Keratinocyte (primary cell): Measurements from ENCODE around the gene SPATA6. TPM values are rescaled to one million over a fixed set of nuclear protein-coding genes. Genes with fewer than 3 reads are reported as not detected.

Experiments
- DNase-seq: peaks from one replicate; pipeline ENCODE4 v3.0.0-alpha.2; 2011; ENCODE audit warnings: low read depth, missing footprints, low spot score
- FAIRE-seq: peaks from 2 replicates; lab custom pipeline; 2011; peaks lifted over from hg19 to GRCh38; lab: Jason Lieb, UNC
- H2AFZ ChIP-seq: 2 replicates; pipeline ENCODE4 v1.6.0; 2012; ENCODE audit warnings: low read length, control low read depth, inconsistent platforms; ENCODE audit not compliant: control insufficient read depth
- H3K27ac ChIP-seq: 2 replicates; pipeline ENCODE4 v1.5.1; 2011; ENCODE audit warnings: low read length; ENCODE audit not compliant: control insufficient read depth, insufficient read depth
- H3K27me3 ChIP-seq: 3 replicates; pipeline ENCODE4 v1.6.0; 2011; ENCODE audit warnings: low read length; ENCODE audit not compliant: control insufficient read depth, insufficient read depth; ENCODE audit errors: extremely low read depth
- H3K36me3 ChIP-seq, 2 experiments: 2 replicates in 1 of 2; 3 replicates in 1 of 2; pipeline ENCODE4 v1.5.1; 2011; ENCODE audit warnings: low read length in 2 of 2, mild to moderate bottlenecking in 1 of 2; ENCODE audit not compliant: control insufficient read depth in 2 of 2, insufficient read depth in 2 of 2; ENCODE audit errors: extremely low read depth in 1 of 2
- H3K4me1 ChIP-seq: 3 replicates; pipeline ENCODE4 v1.5.1; 2011; ENCODE audit warnings: low read length; ENCODE audit not compliant: control insufficient read depth, insufficient read depth; ENCODE audit errors: extremely low read depth
- H3K4me2 ChIP-seq: 3 replicates; pipeline ENCODE4 v1.6.0; 2011; ENCODE audit warnings: low read depth, low read length; ENCODE audit not compliant: control insufficient read depth, insufficient read depth; ENCODE audit errors: extremely low read depth
- H3K4me3 ChIP-seq, 3 experiments: fragments of 200-600 bp in 1 of 3; sonication (generic) in 1 of 3; 2 replicates in 2 of 3; 3 replicates in 1 of 3; pipeline ENCODE4 v1.5.1; 2011 to 2016; ENCODE audit warnings: low read length in 3 of 3, mild to moderate bottlenecking in 3 of 3, control low read depth in 2 of 3, inconsistent platforms in 1 of 3, low read depth in 1 of 3, mixed read lengths in 1 of 3, mixed run types in 1 of 3, moderate library complexity in 1 of 3; ENCODE audit not compliant: control insufficient read depth in 2 of 3, insufficient read depth in 2 of 3; ENCODE audit errors: extremely low read depth in 1 of 3
- H3K79me2 ChIP-seq: 2 replicates; pipeline ENCODE4 v1.6.0; 2012; ENCODE audit warnings: low read length; ENCODE audit not compliant: control insufficient read depth, insufficient read depth
- H3K9ac ChIP-seq: 3 replicates; pipeline ENCODE4 v1.6.0; 2011; ENCODE audit warnings: low read length; ENCODE audit not compliant: control insufficient read depth, insufficient read depth; ENCODE audit errors: extremely low read depth
- H3K9me1 ChIP-seq: 3 replicates; pipeline ENCODE4 v1.6.0; 2011; ENCODE audit warnings: low read length; ENCODE audit not compliant: control insufficient read depth, insufficient read depth; ENCODE audit errors: extremely low read depth
- H3K9me3 ChIP-seq: 2 replicates; pipeline ENCODE4 v1.5.1; 2012; ENCODE audit warnings: low read depth, low read length; ENCODE audit not compliant: control insufficient read depth
- H4K20me1 ChIP-seq: 3 replicates; pipeline ENCODE4 v1.6.0; 2011; ENCODE audit warnings: low read length; ENCODE audit not compliant: control insufficient read depth, insufficient read depth; ENCODE audit errors: extremely low read depth
- CTCF ChIP-seq, 3 experiments: IDR thresholded peaks in 1 of 3; conservative IDR thresholded peaks in 1 of 3; optimal IDR thresholded peaks in 1 of 3; 2 replicates in 2 of 3; 3 replicates in 1 of 3; pipeline versions ENCODE3 to v1.5.1; 2011; ENCODE audit warnings: low read length in 3 of 3, mild to moderate bottlenecking in 3 of 3, moderate library complexity in 2 of 3, control low read depth in 1 of 3, inconsistent platforms in 1 of 3; ENCODE audit not compliant: insufficient read depth in 2 of 3; ENCODE audit errors: extremely low read depth in 1 of 3
- EZH2 ChIP-seq: IDR thresholded peaks from one replicate; pipeline ENCODE4 v1.6.1; 2012; ENCODE audit warnings: inconsistent platforms, mild to moderate bottlenecking, low read length, moderate library complexity
- dilution Hi-C: fragments of 300-500 bp; cut with MboI; formaldehyde crosslinking; loops from one replicate; pipeline ENCODE4 v1.7.0; 2020; ENCODE audit warnings: low sequenced_read_pairs; ENCODE audit not compliant: extremely low pct_ligation_motif_present
- polyA plus RNA-seq, 5 experiments: library from polyadenylated mRNA; depleted of rRNA in 3 of 5; stranded (reverse) in 3 of 5; stranded (forward) in 1 of 5; unstranded in 1 of 5; fragments of >200 nt; gene quantifications; 1 replicate in 1 of 5; 2 replicates in 3 of 5; 3 replicates in 1 of 5; pipeline versions ENCODE4 v1.2.1 to v1.2.3, GENCODE V29; 2011 to 2012; ENCODE audit warnings: missing spikeins in 2 of 5, low read depth in 1 of 5, low replicate concordance in 1 of 5

SPATA6 gene
- polyA plus RNA-seq, 1 donor (not counting 4 experiments of a cell fraction or from before 2014, with no cell fraction given) = 1.7 TPM

GRCh38 chr1:48402599-48402998 lies 69.4 kb downstream of the SPATA6 start:
- no peaks in the 10 kb centered on the region for H3K4me1 ChIP-seq
- H3K27me3 ChIP-seq = no peaks in the 10 kb centered on the region
- H3K9ac ChIP-seq = no peak overlapping the region
- no peak overlapping the region for H3K4me3 ChIP-seq
- no peaks in the 10 kb centered on the region for H4K20me1 ChIP-seq
- H3K27ac ChIP-seq = no peak overlapping the region
- H3K9me1 ChIP-seq = no peaks in the 10 kb centered on the region
- no peak for FAIRE-seq
- H3K36me3 ChIP-seq = no peaks in the 10 kb centered on the region
- H3K79me2 ChIP-seq = no peaks in the 10 kb centered on the region
- H3K4me2 ChIP-seq = no peak overlapping the region
- no peak overlapping the region for H2AFZ ChIP-seq
- dilution Hi-C loops = no loop called here
- no peak for DNase-seq
- H3K9me3 ChIP-seq = no peaks in the 10 kb centered on the region
- TF ChIP-seq EZH2 (no peak), CTCF (optimal IDR thresholded peaks at IDR 0.05 in 1 of 3, IDR thresholded peaks at IDR 0.05 in 1 of 3, conservative IDR thresholded peaks at IDR 0.05 in 1 of 3; ENCODE audit: extremely low read depth in 1 of 3, insufficient read depth in 2 of 3, low read length in 3 of 3) (no peak)

GRCh38 chr1:48396208-48396607 lies 75.8 kb downstream of the SPATA6 start:
- no peak for TF ChIP-seq EZH2
- TF ChIP-seq CTCF (optimal IDR thresholded peaks at IDR 0.05 in 1 of 3, IDR thresholded peaks at IDR 0.05 in 1 of 3, conservative IDR thresholded peaks at IDR 0.05 in 1 of 3; ENCODE audit: extremely low read depth in 1 of 3, insufficient read depth in 2 of 3, low read length in 3 of 3) = no peak
- DNase-seq (no peak), FAIRE-seq (no peak)
- dilution Hi-C loops = no loop called here
- Histone ChIP-seq H3K79me2 (no peaks in the 10 kb centered on the region), H3K27me3 (no peaks in the 10 kb centered on the region), H3K4me1 (no peaks in the 10 kb centered on the region), H3K4me2 (no peak overlapping the region), H2AFZ (no peak overlapping the region), H3K27ac (no peak overlapping the region), H3K9me3 (no peaks in the 10 kb centered on the region), H3K9ac (no peak overlapping the region), H3K4me3 (no peak overlapping the region), H3K9me1 (no peaks in the 10 kb centered on the region), H4K20me1 (no peaks in the 10 kb centered on the region), H3K36me3 (no peaks in the 10 kb centered on the region)
